ENCODE measurements around the gene KRTAP2-3.

- TF ChIP-seq, protein P1, sequence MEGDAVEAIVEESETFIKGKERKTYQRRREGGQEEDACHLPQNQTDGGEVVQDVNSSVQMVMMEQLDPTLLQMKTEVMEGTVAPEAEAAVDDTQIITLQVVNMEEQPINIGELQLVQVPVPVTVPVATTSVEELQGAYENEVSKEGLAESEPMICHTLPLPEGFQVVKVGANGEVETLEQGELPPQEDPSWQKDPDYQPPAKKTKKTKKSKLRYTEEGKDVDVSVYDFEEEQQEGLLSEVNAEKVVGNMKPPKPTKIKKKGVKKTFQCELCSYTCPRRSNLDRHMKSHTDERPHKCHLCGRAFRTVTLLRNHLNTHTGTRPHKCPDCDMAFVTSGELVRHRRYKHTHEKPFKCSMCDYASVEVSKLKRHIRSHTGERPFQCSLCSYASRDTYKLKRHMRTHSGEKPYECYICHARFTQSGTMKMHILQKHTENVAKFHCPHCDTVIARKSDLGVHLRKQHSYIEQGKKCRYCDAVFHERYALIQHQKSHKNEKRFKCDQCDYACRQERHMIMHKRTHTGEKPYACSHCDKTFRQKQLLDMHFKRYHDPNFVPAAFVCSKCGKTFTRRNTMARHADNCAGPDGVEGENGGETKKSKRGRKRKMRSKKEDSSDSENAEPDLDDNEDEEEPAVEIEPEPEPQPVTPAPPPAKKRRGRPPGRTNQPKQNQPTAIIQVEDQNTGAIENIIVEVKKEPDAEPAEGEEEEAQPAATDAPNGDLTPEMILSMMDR (conservative IDR thresholded peaks at IDR 0.05; ENCODE audit: low read depth, low read length): no peak
- TF ChIP-seq FOS (IDR thresholded peaks at IDR 0.05; ENCODE audit: low read depth, low read length) (no peak), POLR2A (IDR thresholded peaks at IDR 0.05; ENCODE audit: low read depth, low read length) (no peak), MAZ (IDR thresholded peaks at IDR 0.05; ENCODE audit: borderline replicate concordance, low read depth, low read length) (no peak), CEBPB (IDR thresholded peaks at IDR 0.05; ENCODE audit: low read depth, low read length) (no peak), MAFK (IDR thresholded peaks at IDR 0.05; ENCODE audit: low read depth, low read length) (no peak)
These were observed 38.6 kb upstream of the KRTAP2-3 start for GRCh38 chr17:41098481-41098880.
